22Rv1 (cell line): Measurements from ENCODE around the gene XKR3.

Source experiments
- CTCF ChIP-seq: fragments of 450-650 bp; IDR thresholded peaks from 2 replicates; pipeline ENCODE4 v1.5.1; 2017; ENCODE audit warnings: mild to moderate bottlenecking
- ZFX ChIP-seq: fragments of 450-650 bp; IDR thresholded peaks from 2 replicates; pipeline ENCODE4 v1.6.1; 2017; ENCODE audit warnings: antibody characterized with exemption, borderline replicate concordance

- TF ChIP-seq CTCF: no peak
- TF ChIP-seq ZFX: no peak
These were observed 2.3 kb upstream of the XKR3 start for GRCh38 chr22:16827506-16827905.
